Immature natural killer cell (primary cell): ENCODE measurements around the gene MPG. TPM values are rescaled to one million over a fixed set of nuclear protein-coding genes. Genes with fewer than 3 reads are reported as not detected.
"Not testable (repeated sequence)": the region's sequence is repeated elsewhere in the genome, so short reads cannot be mapped to it uniquely, and the experiment has no call there.

Experiments
- DNase-seq, 3 donors: peaks; one replicate each; pipeline ENCODE4 v3.0.0; 2022; ENCODE audit warnings: mixed read lengths in 1 of 3
- H3K27ac Mint-ChIP-seq, 6 donors: one replicate each; pipeline ENCODE4 v1.8.0; 2020; ENCODE audit warnings: mixed read lengths in 6 of 6, mild to moderate bottlenecking in 5 of 6, inconsistent platforms in 4 of 6, moderate library complexity in 3 of 6
- H3K27me3 Mint-ChIP-seq, 3 donors: one replicate each; pipeline ENCODE4 v1.8.0; 2020 to 2021; ENCODE audit warnings: low read depth in 3 of 3, mild to moderate bottlenecking in 3 of 3, mixed read lengths in 3 of 3, moderate library complexity in 3 of 3, inconsistent platforms in 1 of 3
- H3K36me3 Mint-ChIP-seq, 3 donors: one replicate each; pipeline ENCODE4 v1.8.0; 2020; ENCODE audit warnings: mixed read lengths in 3 of 3, inconsistent platforms in 2 of 3, mild to moderate bottlenecking in 2 of 3
- H3K4me1 Mint-ChIP-seq, 2 donors: one replicate each; pipeline ENCODE4 v1.8.0; 2020; ENCODE audit warnings: inconsistent platforms in 2 of 2, mild to moderate bottlenecking in 2 of 2, mixed read lengths in 2 of 2, moderate library complexity in 1 of 2
- H3K4me3 Mint-ChIP-seq, 5 donors: one replicate each; pipeline ENCODE4 v1.8.0; 2020; ENCODE audit warnings: mild to moderate bottlenecking in 5 of 5, mixed read lengths in 5 of 5, inconsistent platforms in 3 of 5, moderate library complexity in 3 of 5
- H3K9me3 Mint-ChIP-seq, 6 donors: one replicate each; pipeline ENCODE4 v1.8.0; 2020; ENCODE audit warnings: mild to moderate bottlenecking in 6 of 6, mixed read lengths in 6 of 6, inconsistent platforms in 4 of 6, moderate library complexity in 3 of 6
- polyA plus RNA-seq, 3 donors: library from polyadenylated mRNA; unstranded; fragments of 300-500 nt; fragmentation: Illumina TruSeq; gene quantifications; one replicate each; pipeline ENCODE4 v1.2.3, GENCODE V29; 2021

MPG gene
- polyA plus RNA-seq, 3 donors from 2014 or later, result 96.0 to 134 (median 106) TPM

- Mint-ChIP-seq H3K27me3 (peaks cover 0 to 13% (median 12%) of the 10 kb centered on the region in 3 donors), H3K4me3 (peak overlapping the region; percentile 46 to 83 (median 71)), H3K27ac (peak overlapping the region; percentile 92 to 100 (median 96)), H3K4me1 (peaks cover 55 to 62% of the 10 kb centered on the region in 2 donors)
- peak; percentile 70 to 82 (median 72) for DNase-seq
- H3K36me3 Mint-ChIP-seq, H3K9me3 Mint-ChIP-seq: not testable (repeated sequence)
These were observed 45.7 kb downstream of the MPG start for GRCh38 chr16:123558-124350.

DNA sequence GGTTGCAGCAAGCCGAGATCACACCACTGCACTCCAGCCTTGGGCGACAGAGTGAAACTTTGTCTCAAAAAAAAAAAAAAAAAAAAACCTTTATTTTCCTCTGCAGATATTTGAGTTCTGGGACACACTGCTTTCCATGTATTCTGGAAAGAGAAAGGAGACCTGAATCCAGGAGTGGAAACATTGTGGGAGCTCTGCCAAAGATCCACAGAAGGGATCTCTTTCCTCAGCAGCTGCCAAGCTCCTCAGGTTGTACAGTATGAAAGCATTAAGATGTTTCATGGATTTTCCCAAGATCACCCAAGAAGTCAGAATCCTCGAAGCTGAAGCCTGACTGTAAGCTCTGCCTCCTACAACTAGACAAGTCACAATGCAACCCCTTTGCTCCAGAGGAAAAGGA, 47.0 kb downstream of the MPG start:
- Mint-ChIP-seq H3K4me3 (peak overlapping the region in 2 of 5 donors; percentile 33 to 54), H3K27ac (peak overlapping the region; percentile 92 to 100 (median 96)), H3K27me3 (peaks cover 0 to 17% (median 13%) of the 10 kb centered on the region in 3 donors), H3K4me1 (peaks cover 68 to 75% of the 10 kb centered on the region in 2 donors), H3K9me3 (peaks cover 0 to 2% (median 0%) of the 10 kb centered on the region in 6 donors), H3K36me3 (peaks cover 0 to 4% (median 0%) of the 10 kb centered on the region in 3 donors)
- DNase-seq, result no peak

GRCh38 chr16:129075-129474, 51.0 kb downstream of the MPG start:
- Mint-ChIP-seq H3K4me1 (peaks cover 67 to 70% of the 10 kb centered on the region in 2 donors), H3K27me3 (peaks cover 1 to 7% (median 4%) of the 10 kb centered on the region in 3 donors), H3K36me3 (peaks cover 1 to 4% (median 4%) of the 10 kb centered on the region in 3 donors), H3K27ac (peak overlapping the region; percentile 77 to 95 (median 86)), H3K9me3 (no peaks in the 10 kb centered on the region), H3K4me3 (peak overlapping the region; percentile 58 to 79 (median 67))
- peak; percentile 20 to 32 (median 20) for DNase-seq

- Mint-ChIP-seq H3K36me3 (peaks cover 0 to 7% (median 5%) of the 10 kb centered on the region in 3 donors), H3K27ac (peak overlapping the region; percentile 78 to 95 (median 86)), H3K4me3 (peak overlapping the region in 1 of 5 donors; percentile 2), H3K9me3 (no peaks in the 10 kb centered on the region), H3K4me1 (peaks cover 59 to 69% of the 10 kb centered on the region in 2 donors), H3K27me3 (peaks cover 1 to 5% (median 2%) of the 10 kb centered on the region in 3 donors)
- DNase-seq, result no peak
These were observed 52.6 kb downstream of the MPG start for GRCh38 chr16:130533-131173.

DNA sequence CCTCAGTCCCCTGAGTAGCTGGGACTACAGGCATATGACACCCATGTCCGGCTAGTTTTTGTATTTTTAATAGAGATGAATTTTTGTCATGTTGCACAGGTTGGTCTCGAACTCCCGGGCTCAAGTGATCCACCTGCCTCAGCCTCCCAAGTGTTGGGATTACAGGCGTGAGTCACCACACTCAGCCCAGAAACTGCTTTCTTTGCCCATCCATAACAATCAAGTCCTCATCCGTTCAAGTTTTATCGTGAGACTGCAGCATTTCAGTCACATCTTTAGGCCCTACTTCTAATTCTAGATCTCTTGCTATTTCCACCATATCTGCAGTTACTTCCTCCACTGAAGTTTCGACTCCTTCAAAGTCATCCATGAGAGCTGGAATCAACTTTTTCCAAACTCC, 54.1 kb downstream of the MPG start:
- Mint-ChIP-seq H3K36me3 (peaks cover 0 to 10% (median 7%) of the 10 kb centered on the region in 3 donors), H3K27ac (peak overlapping the region; percentile 18 to 89 (median 64)), H3K9me3 (no peaks in the 10 kb centered on the region), H3K4me3 (peak overlapping the region in 1 of 5 donors; percentile 12), H3K4me1 (peaks cover 57 to 73% of the 10 kb centered on the region in 2 donors), H3K27me3 (peaks cover 0 to 5% (median 1%) of the 10 kb centered on the region in 3 donors)
- no peak for DNase-seq

- no peaks in the 10 kb centered on the region for H3K9me3 Mint-ChIP-seq
- peaks cover 0 to 10% (median 7%) of the 10 kb centered on the region in 3 donors for H3K36me3 Mint-ChIP-seq
- H3K27ac Mint-ChIP-seq, result peak overlapping the region in 3 of 6 donors; percentile 34 to 74 (median 62)
- H3K4me3 Mint-ChIP-seq, result no peak overlapping the region
- H3K4me1 Mint-ChIP-seq, result peaks cover 53 to 77% of the 10 kb centered on the region in 2 donors
- DNase-seq, result no peak
- H3K27me3 Mint-ChIP-seq, result peaks cover 3 to 10% (median 4%) of the 10 kb centered on the region in 3 donors
These were observed 55.7 kb downstream of the MPG start for GRCh38 chr16:133716-134115.

Other genes starting within 250 kb of the MPG start
- gene POLR3K, start 24.6 kb upstream of the MPG start, polyA plus RNA-seq, result 10 to 100 TPM; 26.9 to 40.7 (median 34.6) TPM
- 10 to 100 TPM; 22.0 to 51.1 (median 30.7) TPM for gene SNRNP25, start 24.4 kb upstream of the MPG start, polyA plus RNA-seq
- gene RHBDF1, start 5.6 kb upstream of the MPG start, polyA plus RNA-seq, result under 1 TPM in 1 of 3 donors, not detected in 2; 0.24 TPM
- 10 to 100 TPM; 13.3 to 28.6 (median 27.0) TPM for gene NPRL3, start 60.4 kb downstream of the MPG start, polyA plus RNA-seq
- gene HBZ, start 74.4 kb downstream of the MPG start, polyA plus RNA-seq, result not detected
- 1 to 10 TPM in 1 of 3 donors, not detected in 2; 2.5 TPM for gene HBM, start 87.8 kb downstream of the MPG start, polyA plus RNA-seq
- gene HBA2, start 94.7 kb downstream of the MPG start, polyA plus RNA-seq, result 100 to 1,000 TPM; 202 to 797 (median 725) TPM
- 100 to 1,000 TPM in 2 of 3 donors, 10 to 100 TPM in 1; 70.7 to 207 (median 119) TPM for gene HBA1, start 98.5 kb downstream of the MPG start, polyA plus RNA-seq
- 10 to 100 TPM in 1 of 3 donors, 1 to 10 TPM in 2; 4.9 to 10.3 (median 8.9) TPM for gene HBQ1, start 102.2 kb downstream of the MPG start, polyA plus RNA-seq
- gene LUC7L, start 151.2 kb downstream of the MPG start, polyA plus RNA-seq, result 10 to 100 TPM in 2 of 3 donors, 1 to 10 TPM in 1; 4.5 to 15.0 (median 10.4) TPM
- gene FAM234A, start 156.6 kb downstream of the MPG start, polyA plus RNA-seq, result 10 to 100 TPM; 19.3 to 56.6 (median 24.4) TPM
- gene RGS11, start 197.7 kb downstream of the MPG start, polyA plus RNA-seq, result not detected
- not detected for gene ARHGDIG, start 202.4 kb downstream of the MPG start, polyA plus RNA-seq
- not detected for gene PDIA2, start 204.9 kb downstream of the MPG start, polyA plus RNA-seq